ENCODE data around the gene ATP9A.
"Not testable (repeated sequence)": the region's sequence is repeated elsewhere in the genome, so short reads cannot be mapped to it uniquely, and the experiment has no call there.

Gene ATP9A

DNA sequence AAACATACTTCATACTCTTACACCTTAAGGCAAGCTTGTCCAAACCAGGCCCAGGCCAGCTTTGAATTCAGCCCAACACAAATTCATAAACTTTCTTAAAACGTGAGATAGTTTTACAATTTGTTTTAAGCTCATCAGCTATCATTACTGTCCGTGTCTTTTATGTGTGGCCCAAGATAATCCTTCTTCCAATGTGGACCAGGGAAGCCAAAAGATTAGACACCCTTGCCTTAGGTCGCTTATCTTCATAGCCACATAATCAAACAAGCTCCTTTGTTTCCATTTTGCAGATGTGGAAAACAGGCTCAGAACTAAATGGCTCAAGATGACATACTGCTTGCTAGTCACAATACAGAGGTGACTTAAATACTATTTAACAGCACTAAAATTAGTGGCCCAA, 28.1 kb upstream of the ATP9A start:
- no peak for DNase-seq

GRCh38 chr20:51792960-51793359, 24.8 kb upstream of the ATP9A start:
- DNase-seq: no peak

DNA sequence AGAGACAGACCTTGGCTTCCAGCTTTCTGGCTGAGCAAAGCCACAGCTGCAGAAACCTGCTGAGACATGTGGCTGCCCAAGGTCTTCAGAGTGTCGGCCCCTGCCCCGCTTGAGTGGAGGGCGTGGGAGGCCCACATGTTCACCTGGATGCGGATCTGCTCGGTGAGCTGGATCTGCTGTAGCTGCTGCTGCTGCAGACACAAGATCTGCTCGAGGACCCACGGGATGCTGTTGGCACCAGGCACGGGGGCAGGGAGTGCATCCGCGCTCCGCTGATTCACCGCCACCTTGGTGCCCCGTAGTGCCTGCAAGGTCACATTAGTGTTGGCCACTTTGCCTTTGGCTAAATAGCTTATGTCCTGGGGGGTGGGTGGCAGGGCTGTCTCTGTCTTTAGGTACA, 23.4 kb upstream of the ATP9A start:
- DNase-seq: no peak

- no peak for DNase-seq
Measured at GRCh38 chr20:51790256-51790655, 22.1 kb upstream of the ATP9A start.

DNA sequence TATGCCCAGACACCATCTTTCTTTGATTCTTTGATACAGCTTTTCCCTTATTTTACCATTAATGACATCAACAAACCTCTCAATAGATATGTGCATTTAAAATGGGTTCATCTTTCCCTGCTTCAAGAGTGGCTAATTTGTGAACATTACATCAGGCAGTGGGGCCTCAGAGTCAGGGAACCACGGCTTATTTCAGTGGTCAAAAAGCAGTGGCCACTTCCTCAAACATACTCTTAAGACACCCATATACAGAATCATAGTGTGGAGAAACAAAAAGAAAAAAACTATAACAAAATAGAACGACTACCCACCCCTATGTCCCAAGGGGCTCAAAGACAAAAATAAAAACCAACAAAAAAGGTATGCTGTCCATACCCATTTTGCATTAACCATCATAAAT, 21.2 kb upstream of the ATP9A start:
- no peak for DNase-seq

- no peak for DNase-seq
Measured at GRCh38 chr20:51788822-51789221, 20.6 kb upstream of the ATP9A start.

- DNase-seq: no peak
Measured at GRCh38 chr20:51784299-51784698, 16.1 kb upstream of the ATP9A start.

DNA sequence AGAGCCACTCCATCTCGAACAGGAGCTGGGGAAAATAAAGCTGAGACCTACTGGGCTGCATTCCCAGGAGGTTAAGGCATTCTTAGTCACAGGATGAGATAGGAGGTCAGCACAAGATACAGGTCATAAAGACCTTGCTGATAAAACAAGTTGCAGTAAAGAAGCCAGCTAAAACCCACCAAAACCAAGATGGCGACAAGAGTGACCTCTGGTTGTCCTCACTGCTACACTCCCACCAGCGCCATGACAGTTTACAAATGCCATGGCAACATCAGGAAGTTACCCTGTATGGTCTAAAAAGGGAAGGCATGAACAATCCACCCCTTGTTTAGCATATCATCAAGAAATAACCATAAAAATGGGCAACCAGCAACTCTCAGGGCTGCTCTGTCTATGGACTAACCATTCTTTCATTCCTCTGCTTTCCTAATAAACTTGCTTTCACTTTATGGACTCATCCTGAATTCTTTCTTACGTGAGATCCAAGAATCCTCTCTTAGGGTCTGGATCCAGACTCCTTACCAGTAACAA, 10.1 kb upstream of the ATP9A start:
- not testable (repeated sequence) for DNase-seq

DNA sequence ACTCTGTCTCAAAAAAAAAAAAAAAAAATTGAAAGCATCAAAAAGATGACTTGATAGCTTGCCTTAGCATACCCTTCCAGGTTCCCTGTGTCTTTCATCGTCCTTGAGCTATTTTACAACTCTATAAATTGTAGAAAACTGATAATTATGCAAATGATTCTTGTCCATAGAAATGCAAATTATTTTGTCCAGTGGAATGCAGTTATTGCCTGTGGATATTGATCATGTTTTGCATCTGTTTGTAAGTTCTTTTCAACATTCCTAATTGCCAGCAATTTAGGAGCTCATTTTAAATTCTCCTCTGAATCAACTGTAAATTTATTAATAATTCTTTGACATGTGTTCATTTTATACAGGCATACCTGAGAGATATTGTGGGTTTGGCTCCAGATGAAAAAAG, 7.1 kb upstream of the ATP9A start:
- DNase-seq: no peak

DNA sequence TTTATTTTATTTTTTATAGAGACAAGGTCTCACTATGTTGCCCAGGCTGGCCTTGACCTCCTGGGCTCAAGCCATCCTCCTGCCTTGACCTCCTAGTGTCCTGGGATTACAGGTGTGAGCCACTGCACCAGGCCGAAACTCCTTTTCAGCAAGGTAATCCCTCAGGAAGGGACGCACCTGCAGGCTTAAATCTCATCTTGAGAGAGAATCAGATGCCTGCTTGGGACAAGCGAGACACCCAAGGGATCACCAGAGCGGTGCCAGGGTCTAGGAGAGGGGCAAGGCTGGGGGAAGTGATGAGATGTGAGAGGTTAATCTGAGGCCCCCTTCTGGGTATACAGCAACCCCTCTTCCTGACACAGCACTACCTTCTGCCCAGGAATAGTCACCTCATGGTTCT, 4.0 kb upstream of the ATP9A start:
- DNase-seq: no peak

- no peak for DNase-seq
Measured at GRCh38 chr20:51769976-51770615, 1.9 kb upstream of the ATP9A start.

- DNase-seq: no peak
Measured at GRCh38 chr20:51768759-51769517, 748 bp upstream of the ATP9A start.

DNA sequence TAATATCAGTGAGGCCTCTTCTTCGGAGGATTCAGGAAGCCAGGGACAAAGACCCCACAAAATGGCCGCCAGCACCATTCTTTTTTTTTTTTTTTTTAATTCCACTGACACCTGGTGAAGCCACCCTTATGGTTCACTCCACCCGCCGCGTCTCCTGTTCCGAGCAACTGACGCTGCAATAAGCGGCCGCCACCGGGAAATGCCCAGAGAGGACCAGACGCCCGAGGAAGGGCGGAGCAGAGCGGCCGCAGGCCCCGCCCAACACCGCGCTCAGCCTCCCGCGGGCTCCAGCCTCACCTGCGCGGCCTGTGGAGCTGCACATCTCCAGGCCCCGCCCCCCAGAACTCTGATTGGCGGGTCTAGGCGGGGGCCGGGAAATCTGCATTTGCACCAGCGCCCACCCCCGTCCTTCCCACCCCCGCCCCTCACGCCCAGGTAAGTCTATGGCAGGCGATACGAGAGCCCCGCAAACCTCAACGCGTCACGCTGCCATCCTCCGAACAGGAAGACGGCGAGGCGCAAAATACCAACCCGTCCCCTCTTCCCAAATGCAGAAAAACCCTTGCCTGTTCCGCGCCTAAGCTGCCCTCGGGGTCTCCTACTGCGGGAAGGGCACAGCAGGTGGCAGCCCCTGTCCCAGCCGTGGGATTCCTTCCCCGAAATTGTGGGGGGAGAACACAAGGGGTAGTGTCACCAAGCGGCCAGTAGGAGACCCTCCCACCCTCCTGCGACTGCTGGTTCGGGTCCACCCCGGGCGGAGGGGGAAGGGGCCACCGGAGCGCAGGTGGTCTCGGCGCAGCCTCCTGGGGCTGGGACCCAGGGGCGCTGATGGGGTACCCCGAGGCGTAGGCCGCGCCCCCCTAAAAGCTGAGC, 960 bp downstream of the ATP9A start:
- DNase-seq: no peak

- not testable (repeated sequence) for DNase-seq
Measured at GRCh38 chr20:51765381-51765780, 2.8 kb downstream of the ATP9A start.

DNA sequence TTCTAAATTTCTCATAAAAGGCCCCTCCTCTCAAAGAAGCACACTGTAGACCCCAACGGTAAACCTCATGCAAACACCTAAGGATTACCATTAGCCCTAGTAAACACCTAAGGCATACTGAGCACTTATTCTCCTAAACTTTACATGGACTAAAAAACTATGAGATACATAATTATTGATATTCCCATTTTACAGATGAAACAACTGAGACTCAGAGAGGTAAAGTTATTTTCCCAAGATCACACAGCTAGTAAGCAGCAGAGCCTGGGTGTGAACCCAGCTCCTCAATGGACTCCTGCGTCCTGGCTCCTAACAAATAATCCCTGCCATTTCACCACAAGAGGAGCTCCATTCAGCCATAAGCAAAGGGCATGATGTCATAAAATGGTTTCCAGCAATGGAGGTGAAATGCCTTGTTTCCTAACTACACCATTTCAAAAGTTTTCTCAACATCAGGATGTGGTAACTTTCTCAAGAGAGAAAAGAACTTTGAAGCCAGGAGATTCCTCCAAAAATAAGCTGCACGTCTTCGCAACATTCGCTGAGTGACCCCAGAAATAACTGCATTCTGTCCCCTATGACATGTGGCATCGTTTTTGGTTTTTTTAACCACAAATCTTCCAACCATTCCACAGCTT, 4.1 kb downstream of the ATP9A start:
- peak; percentile 23 for DNase-seq

DNA sequence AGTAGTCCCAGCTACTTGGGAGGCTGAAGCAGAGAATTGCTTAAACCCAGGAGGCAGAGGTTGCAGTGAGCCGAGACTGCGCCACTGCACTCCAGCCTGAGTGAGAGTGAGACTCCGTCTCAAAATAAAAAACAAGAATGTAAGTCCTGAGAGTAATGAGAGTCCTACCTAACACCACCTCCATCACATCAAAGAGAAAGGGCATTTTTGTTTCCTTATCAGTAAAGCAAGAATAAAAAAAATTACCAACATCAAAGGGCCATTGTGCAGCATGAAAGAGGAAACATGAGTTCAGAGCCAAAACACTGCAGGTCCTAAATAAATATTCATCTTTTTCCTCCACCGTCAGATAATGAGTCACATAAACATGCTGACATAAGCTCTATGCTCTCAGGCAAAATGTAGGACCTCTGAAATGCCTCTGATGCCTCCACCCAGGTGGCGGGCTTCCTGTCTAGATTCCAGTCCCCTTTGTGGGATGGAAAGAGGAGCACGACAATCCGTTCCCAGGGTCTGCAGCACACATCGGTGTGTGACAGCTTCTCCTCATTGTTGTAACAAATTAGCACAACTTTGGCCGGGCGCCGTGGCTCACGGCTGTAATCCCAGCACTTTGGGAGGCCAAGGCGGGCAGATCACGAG, 7.2 kb downstream of the ATP9A start:
- peak; percentile 51 for DNase-seq

- DNase-seq: peak; percentile 62
Measured at GRCh38 chr20:51759769-51760510, 8.2 kb downstream of the ATP9A start.

DNA sequence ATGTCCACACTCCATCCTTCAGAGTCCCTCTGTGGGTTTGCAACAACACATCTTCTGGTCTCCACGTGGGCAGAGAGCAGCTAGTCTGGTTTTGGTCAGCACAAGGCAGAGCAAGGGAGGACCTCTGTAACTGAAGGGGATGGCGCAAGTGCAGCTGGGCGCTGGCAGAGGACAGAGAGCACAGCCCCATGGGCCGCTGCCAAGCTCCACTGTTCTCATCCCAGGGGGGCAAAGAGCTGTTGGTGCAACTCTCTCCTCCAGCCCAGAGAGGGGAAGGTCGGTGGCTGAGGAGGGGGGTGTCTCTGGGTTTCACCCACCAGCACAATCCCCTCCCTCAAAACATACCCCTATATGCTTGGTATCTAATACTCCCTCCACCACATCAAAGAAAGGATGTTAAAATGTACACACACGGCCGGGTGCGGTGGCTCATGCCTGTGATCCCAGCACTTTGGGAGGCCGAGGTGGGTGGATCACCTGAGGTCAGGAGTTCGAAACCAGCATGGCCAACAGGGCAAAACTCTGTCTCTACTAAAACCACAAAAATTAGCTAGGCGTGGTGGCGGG, 9.1 kb downstream of the ATP9A start:
- no peak for DNase-seq

DNA sequence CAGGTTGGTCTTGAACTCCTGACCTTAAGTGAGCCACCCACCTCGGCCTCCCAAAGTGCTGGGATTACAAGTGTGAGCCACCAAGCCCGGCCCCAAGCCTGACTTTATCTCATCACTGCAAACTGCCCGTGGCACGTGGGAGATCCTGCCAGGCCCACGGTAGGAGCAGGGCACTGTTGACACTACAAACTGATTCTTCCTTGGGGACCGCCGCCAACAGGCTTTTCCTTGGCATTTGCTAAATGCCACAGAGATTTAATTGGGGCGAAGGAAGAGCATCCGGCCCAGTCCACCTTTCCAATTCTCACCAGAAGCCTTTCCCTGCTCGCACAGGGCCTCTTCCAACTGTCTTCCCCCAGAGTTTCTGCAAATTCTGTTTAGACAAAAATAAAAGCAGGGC, 11.0 kb downstream of the ATP9A start:
- DNase-seq: no peak

DNA sequence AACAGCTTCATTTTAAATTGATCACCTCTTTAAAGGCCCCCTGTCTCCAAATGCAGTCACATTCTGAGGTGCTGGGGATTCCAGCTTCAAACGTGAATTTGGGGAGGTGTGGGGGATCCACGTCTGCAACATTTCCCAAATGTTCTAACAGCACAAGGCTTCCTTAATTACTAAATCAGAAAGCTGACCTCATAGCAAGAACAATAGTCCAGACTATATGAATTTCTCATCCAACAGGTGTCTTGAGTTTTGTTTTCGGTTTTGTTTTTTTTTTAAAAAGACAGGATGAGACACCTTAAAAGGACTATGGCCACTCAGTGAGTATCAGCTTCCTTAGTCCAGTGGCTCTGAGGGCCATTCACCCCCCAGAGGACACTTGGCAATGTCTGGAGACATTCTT, 11.5 kb downstream of the ATP9A start:
- DNase-seq: no peak

DNA sequence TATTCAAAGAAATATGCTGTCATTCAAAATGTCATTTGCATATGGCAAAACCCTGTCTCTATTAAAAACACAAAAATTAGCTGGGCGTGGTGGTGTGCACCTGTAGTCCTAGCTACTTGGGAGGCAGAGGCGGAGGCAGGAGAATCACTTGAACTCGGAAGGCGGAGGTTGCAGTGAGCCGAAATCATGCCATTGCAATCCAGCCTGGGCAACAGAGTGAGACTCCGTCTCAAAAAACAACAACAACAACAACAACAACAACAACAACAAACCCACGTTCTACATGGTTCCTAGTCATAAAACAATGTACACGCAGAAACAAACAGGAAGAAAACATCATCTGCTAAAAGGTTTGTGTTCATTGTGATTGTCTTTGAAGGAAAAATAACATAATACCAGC, 15.0 kb downstream of the ATP9A start:
- DNase-seq: not testable (repeated sequence)

Measured in fibroblast of upper back skin (primary cell).